ENCODE results near the gene THEM4. TPM values are rescaled to one million over a fixed set of nuclear protein-coding genes. Genes with fewer than 3 reads are reported as not detected.
"Not testable (repeated sequence)": the region's sequence is repeated elsewhere in the genome, so short reads cannot be mapped to it uniquely, and the experiment has no call there.

THEM4 gene
- total RNA-seq, 2 donors from 2014 or later, result 14.7 to 17.6 TPM

DNA sequence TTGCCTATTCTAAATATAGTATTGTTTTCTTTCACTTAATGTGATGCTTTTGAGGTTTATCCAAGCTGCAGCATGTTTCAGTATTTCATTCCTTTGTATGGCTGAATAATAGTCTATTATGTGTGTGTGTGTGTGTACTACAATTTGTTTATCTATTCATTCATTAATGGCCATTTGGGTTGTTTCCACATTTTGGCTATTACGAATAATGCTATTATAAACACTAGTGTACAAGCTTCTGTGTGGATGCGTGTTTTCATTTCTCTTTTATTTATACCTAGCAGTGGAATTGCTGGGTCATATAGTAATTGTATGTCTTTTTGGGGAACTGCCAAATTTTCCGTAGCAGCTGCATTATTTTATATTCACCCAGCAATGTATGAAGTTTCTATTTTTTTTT lies 40.8 kb downstream of the THEM4 start:
- DNase-seq, result no peak
- ATAC-seq, result no peak
- intact Hi-C loops (cut with DNase I), result no loop called here

DNA sequence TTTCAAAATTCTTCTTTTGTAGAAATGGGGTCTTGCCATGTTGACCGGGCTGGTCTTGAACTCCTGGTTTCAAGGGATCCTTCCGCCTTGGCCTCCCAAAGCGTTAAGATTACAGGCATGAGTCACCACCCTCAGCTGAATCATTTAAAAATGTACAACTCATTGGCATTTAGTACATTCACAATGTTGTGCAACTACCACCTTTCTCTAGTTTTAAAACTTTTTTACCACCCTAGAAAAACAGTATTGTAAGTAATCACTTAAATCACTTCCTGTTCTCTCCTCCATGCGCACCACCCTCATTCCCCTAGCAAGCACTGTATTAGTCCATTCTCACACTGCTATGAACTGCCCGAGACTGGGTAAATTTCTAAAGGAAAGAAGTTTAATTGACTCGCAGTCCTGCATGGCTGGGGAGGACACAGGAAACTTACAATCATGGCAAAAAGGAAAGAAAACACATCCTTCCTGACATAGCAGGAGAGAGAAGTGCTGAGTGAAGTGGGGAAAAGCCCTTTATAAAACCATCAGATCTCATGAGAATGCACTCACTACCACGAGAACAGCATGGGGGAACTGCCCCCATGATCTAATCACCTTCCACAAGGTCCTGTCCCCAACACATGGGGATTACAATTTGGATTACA lies 41.4 kb downstream of the THEM4 start:
- intact Hi-C loops (cut with DNase I), result no loop called here
- peak in 1 of 2 donors; percentile 47 for ATAC-seq
- no peak for DNase-seq

DNA sequence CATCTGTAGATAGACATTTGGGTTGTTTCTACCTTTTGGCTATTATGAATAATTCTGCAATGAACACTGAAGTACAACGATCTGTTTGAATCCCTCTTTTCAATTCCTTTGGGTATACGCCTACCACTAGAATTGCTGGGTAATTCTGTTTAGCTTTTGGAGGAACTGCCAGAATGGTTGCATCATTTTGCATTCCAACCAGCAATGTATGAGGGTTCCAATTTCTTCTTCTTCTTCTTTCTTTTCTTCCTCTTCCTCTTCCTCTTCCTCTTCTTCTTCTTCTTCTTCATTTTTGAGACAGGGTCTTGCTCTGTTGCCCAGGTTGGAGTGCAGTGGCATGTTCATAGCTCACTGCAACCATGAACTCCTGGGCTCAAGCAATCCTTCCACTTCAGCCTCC lies 42.0 kb downstream of the THEM4 start:
- no peak for DNase-seq
- intact Hi-C loops (cut with DNase I), result no loop called here
- ATAC-seq, result no peak

- intact Hi-C loops (cut with DNase I), result no loop called here
- ATAC-seq (peak in 1 of 2 donors; percentile 38), DNase-seq (no peak)
Measured at GRCh38 chr1:151864411-151864810, 44.9 kb downstream of the THEM4 start.

DNA sequence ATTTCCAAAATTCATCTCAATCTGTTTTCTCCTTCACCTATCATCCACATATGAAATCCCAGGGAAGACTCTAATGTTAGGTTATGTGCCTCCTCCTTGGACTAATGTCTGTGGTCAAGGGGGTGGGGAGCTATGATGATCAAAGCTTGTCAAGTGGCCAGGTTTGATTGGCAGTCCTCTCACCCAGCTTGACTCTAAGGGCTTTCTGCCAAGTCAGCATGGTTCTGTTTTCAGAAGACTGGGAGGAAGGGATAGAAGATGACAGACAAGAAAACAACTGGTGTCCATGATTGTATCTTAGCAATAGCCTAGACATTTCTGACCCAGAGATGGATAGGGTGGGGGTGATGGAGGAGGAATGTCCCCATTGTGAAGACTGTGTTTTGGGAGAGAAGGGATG lies 46.7 kb downstream of the THEM4 start:
- ATAC-seq (no peak), DNase-seq (no peak)
- intact Hi-C loops (cut with DNase I), result no loop called here

DNA sequence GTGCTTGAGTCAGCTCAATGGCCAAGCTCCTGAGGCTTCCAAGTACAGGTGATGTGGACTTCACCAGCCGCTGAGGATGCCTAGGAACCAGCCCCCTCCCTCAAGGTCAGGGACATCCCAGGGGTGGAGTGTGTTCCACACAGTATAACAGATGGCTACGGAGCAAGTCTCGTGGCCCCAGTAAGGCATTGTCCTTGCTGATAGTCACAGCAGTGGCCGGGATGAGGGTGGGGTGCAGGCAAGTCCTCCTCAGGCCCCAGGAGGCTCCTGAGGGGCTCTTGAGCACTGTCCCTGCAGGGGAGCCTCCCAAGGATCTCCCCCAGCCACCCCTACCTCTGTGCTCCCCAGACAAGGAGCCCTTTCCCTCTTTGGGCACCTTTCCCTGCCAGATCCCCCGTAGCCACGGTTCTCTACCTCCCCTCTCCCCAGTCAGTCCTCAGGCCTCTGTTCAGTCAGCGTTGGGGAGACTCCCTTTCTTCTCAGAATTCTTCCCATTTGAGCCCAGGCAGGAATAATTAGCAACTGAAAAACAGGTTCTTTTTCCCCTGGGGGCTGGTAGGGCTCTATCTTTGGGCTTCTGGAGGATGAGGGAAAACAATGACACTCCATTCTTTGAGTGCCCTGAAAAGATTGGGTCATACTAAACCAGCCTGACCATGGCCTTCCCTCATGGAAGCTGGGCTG lies 48.7 kb downstream of the THEM4 start:
- DNase-seq, result no peak
- intact Hi-C loops (cut with DNase I), result no loop called here
- ATAC-seq, result no peak

GRCh38 chr1:151859891-151860293 lies 49.4 kb downstream of the THEM4 start:
- DNase-seq (no peak), ATAC-seq (no peak)
- intact Hi-C loops (cut with DNase I), result no loop called here

- DNase-seq (no peak), ATAC-seq (no peak)
- intact Hi-C loops (cut with DNase I), result no loop called here
Measured at GRCh38 chr1:151858886-151859665, 50.2 kb downstream of the THEM4 start.

DNA sequence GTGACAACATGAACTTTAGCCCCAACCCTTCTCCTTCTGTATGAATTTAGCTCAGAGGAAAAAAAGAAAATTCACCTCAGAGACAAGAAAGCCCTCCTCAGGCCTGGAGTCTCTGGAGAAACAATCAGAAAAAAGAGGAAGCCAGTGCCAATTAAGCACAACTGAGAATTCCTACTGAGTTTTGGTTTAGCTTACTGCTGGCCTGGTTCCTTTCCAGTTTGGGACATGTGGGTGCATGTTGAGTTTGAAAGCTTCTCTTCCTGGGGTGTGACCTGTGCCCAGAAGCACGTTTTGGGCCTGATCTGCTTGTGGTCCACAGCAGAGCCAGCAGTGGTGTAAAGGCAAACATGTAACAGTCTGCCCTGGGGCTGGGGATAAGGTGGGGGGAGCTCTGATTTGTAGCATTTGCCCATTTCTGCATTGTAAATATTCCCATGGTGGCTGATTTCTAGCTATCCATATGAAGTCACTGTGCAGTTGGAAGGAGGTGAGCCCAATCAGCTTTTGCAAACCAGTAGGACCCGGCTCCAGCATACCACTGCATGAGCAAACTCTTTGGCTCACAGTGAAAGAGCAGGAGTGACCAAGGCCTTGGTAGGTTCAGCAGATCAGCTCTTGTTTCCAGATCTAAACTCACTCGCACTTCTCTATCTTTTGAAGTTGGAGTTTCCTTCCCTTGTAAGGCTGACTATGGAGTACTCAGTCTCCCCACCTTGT lies 51.1 kb downstream of the THEM4 start:
- intact Hi-C loops (cut with DNase I), result no loop called here
- no peak for DNase-seq
- ATAC-seq, result peak in 1 of 2 donors; percentile 12

DNA sequence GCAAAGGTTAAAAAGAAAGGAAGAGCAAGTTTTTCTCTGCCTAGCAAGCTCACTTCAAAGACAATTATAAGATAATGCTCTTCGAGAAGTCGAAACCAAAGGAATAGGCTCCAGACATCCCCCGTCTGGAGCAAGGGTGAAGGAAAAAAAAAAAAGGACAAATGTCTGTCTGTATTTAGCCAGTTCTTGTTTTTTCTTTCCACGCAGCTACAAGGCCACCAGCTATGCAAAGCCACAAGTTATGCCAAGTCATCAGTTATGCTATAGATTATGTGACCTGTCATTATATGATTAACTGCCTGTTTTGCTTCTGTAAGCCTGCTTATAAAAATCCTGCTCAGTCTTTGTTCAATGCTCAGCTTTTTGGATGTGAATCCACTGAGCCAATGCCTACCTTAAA lies 53.4 kb downstream of the THEM4 start:
- intact Hi-C loops (cut with DNase I), result no loop called here
- ATAC-seq (peak in 1 of 2 donors; percentile 25), DNase-seq (no peak)

- ATAC-seq (peak; percentile 63 to 76), DNase-seq (peak; percentile 53)
- intact Hi-C loops (cut with DNase I), result not testable (repeated sequence)
Measured at GRCh38 chr1:151855516-151855915, 53.8 kb downstream of the THEM4 start.

- DNase-seq, result no peak
- no peak for ATAC-seq
- intact Hi-C loops (cut with DNase I), result no loop called here
Measured at GRCh38 chr1:151854658-151855057, 54.7 kb downstream of the THEM4 start.

DNA sequence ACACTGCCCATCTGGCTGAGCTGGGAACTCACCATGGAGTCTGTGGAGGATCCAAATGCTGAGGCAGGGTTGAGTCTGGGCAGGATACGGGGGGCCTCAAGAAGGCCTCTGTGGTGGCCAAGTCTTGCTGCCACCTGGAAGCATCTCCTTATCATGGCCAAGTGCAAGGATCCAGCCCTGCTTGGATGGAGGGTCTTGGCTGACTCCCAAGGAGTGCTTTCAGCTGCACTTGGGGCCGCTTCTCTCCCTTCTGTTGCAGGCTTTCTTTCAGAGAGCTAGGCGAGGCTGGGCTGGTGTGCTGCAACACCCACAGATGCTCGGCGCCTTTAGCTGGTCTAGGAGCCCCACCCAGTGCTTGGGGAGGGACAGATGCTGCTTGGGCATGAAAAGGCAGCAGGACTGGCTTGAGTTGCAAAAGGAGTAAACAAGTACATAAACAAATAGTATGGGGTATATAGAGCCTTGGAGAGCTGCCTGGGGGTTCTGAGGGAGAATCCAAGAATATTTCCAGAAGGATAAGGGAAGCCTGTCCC lies 55.8 kb downstream of the THEM4 start, which contains the start of gene THEM5:
Gene THEM5 (minus strand): TSS at position 302 of the 533 bp plus-strand sequence. CDS start 147 bp downstream, at position 155.
- no peak for DNase-seq

DNA sequence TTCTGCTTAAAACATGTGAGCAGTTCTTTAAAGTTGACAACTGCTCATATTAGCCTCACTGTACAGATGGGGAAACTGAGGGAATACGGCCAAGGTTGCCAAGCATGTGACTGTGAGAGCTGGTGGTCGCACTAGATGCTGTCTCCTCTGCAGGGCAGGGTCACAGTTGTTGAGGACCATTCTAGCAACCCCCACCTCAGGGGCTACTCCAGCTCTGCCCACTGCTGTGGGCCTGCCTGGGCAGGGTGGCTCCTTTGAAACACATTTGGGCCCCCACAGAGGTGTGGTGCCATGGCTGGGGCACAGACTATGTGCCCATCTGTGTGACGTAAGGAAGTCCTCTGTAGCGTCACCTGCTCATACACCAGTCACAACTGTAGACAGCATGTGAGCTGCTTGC lies 56.6 kb downstream of the THEM4 start:
- intact Hi-C loops (cut with DNase I), result no loop called here
- no peak for DNase-seq
- no peak for ATAC-seq

More for the DNA sequence above, 55.8 kb downstream of the THEM4 start, which contains the start of gene THEM5:
- no peak for ATAC-seq
- intact Hi-C loops (cut with DNase I), result no loop called here

DNA sequence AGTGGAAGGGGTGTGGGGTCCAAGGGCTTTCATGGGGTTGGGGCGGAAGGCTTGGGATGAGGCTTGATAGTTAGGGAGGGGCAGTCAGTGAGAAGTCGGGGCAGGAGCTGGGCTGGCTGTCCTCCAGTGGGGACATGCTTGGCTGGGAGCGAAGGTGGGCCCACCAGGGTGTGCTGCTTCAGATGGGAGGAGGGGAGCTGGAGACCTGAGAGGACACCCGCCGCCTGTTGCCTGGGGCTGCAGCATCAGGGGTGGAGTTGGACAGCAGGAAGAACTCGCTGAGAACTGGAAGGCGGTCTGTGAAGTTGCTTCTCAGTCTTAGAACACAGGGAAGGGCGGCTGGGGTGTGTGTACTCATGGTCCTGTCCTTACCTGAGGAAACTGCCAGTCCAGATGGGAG lies 57.4 kb downstream of the THEM4 start:
- intact Hi-C loops (cut with DNase I), result no loop called here
- no peak for ATAC-seq
- DNase-seq, result no peak

DNA sequence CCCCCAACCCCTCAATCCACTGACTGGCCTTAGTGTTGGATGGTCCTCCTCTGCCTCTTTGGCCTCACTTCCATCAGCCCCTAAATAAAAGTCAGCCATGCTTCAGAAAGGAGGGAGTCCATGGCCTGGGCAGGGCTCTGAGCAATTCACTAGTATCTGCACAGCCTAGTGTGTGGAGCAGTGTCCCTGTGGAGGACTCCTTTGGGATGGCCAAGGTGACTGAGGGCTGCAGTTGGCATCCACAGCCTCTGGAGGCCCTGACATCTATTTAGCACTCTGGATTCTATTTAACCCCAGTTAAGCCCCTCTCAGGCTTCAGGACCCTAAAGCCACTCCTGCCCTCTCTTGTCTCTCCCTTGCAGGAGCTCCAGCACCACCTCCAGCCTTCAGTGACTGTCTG lies 59.4 kb downstream of the THEM4 start:
- ATAC-seq (no peak), DNase-seq (no peak)

GRCh38 chr1:151849126-151849525 lies 60.2 kb downstream of the THEM4 start:
- no peak for DNase-seq
- intact Hi-C loops (cut with DNase I), result no loop called here
- no peak for ATAC-seq

More for the DNA sequence above, 59.4 kb downstream of the THEM4 start:
- intact Hi-C loops (cut with DNase I), result no loop called here

- ATAC-seq (peak; percentile 35 to 51), DNase-seq (no peak)
- intact Hi-C loops (cut with DNase I), result no loop called here
Measured at GRCh38 chr1:151847867-151848596, 61.3 kb downstream of the THEM4 start.
